ENCODE results near the gene CHST11.

CHST11 gene

DNA sequence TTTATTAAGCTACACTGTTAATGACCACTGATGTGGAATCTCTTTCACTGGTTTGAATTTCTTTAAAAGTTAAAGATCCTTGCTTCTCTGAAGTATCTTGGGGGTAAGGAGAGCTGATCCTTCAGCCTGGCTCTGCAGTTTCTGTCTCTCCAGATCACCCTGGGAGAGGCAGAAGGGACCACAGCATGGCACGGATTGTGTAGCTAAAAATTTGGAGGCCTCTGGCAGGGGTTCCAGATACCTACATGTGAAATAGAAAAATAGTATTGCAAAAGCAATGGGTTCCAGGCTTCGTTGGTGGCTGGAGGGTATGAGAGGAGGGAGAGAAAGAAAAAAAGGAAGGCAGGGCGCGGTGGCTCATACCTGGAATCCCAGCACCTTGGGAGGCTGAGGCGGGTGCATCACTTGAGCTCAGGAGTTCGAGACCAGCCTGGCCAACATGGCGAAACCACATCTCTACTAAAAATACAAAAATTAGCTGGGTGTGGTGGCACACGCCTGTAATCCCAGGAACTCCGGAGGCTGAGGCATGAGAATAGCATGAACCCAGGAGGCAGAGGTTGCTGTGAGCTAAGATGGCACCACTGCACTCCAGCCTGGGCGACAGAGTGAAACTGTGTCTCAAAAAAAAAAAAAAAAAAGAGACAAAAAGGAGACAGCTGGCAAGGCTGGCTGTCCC lies 3.4 kb downstream of the CHST11 start:
- no peak for DNase-seq (ENCODE audit: low spot score)
- no peak for FAIRE-seq

GRCh38 chr12:104460973-104461698 lies 4.4 kb downstream of the CHST11 start:
- DNase-seq (ENCODE audit: low spot score): no peak
- no peak for FAIRE-seq

DNA sequence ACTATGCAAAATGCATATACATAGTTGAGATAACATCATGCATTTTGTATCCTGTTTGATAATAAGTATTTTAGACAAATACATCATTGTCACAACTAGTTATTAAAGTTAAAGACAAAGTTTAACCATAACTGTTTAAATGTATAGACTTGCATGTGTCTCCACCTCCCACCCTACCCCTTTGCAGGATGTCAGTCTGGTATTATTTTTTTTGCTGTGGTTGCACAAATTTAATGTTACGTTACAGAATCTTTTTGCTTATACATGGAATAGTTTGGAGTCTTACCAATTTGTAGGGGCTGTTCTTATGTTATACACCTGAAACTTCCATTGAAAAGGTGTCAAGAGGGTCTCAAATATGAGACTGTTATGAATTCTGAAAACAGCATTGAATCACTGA lies 5.6 kb downstream of the CHST11 start:
- DNase-seq (ENCODE audit: low spot score): no peak
- no peak for FAIRE-seq

GRCh38 chr12:104462931-104463339 lies 6.2 kb downstream of the CHST11 start:
- DNase-seq (ENCODE audit: low spot score) (no peak), FAIRE-seq (no peak)

DNA sequence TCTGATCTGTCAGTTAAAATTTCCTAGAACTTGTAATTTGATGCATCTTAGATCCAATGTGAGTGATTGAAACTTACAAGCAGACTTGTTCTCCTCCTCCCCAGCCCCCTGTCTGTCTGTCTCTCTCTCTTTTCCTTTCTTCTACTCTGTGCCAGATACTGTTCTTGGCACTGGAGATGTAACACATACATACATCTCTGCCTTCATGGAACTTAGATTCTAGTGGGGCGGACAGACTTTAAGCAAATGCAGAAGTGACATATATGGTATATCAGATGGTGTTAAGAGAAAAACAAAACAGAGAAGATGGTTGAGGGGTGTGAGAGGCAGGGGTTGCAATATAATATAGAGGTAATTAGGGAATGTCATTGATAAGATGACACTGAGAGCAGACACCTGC lies 6.6 kb downstream of the CHST11 start:
- FAIRE-seq (no peak), DNase-seq (ENCODE audit: low spot score) (no peak)

- FAIRE-seq (no peak), DNase-seq (ENCODE audit: low spot score) (no peak)
Measured at GRCh38 chr12:104464899-104465298, 8.2 kb downstream of the CHST11 start.

- DNase-seq (ENCODE audit: low spot score): no peak
- FAIRE-seq: no peak
Measured at GRCh38 chr12:104466709-104467345, 10.1 kb downstream of the CHST11 start.

DNA sequence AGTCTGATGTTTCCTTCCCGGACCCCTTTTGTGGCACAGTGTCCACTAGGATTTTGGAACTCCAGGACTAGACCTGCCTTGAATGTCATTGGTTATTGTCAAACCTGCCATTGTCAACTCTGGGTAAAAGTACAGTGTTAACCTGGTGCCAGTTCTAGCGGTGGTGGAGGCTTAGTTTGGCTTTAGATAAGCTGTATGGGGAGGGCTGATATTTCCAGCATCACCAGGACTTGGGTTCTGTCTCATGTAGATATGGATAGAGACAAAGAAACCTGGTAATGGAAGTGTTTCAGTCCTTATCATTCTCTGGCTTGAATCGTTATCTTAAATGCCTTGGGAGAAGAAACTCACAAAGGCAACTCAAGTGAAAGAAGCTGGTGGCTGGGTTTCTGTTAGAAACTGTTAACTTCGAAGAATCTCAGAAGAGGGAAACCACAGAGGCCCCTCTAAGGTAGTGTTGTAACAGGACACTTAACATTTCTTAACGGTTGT lies 10.6 kb downstream of the CHST11 start:
- FAIRE-seq (no peak), DNase-seq (ENCODE audit: low spot score) (no peak)

- no peak for DNase-seq (ENCODE audit: low spot score)
- FAIRE-seq: no peak
Measured at GRCh38 chr12:104468371-104468770, 11.6 kb downstream of the CHST11 start.

DNA sequence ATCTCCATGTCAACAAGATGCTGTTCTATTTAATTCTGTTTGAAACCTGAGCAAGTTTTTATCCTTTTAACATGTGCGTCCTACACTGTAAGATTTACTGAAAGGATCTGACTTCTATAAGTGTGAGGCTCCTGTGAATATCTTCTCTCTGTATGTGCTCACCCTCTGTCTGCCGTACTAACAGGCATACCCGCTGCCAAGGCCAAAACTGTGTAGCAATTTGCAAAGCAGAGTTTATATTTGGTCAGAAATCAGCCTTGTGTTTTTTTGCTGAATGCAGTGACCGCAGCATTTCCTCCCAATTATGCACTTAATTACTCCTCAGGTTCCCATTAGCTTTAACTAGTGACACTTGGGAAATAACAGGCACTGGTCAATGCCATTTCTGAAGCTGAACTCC lies 12.3 kb downstream of the CHST11 start:
- FAIRE-seq (no peak), DNase-seq (ENCODE audit: low spot score) (no peak)

GRCh38 chr12:104469523-104469922 lies 12.8 kb downstream of the CHST11 start:
- DNase-seq (ENCODE audit: low spot score) (no peak), FAIRE-seq (no peak)

DNA sequence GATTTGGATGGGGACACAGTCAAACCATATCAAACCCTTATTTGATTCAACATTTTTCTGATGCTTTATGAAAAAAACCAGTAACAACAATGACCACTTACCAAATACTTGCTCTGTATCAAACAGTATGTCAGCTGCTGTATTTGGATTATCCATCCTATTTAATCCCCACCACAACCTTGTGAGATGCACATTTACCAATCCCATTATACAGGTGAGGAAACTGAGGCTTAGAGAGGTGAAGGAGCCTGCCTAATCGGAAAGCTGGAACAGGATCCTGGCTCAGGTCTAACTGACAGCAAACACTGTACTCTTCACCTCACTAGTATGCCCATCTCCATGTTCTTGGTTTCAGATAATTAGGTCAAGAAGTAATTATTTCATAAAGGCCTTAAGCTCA lies 13.8 kb downstream of the CHST11 start:
- DNase-seq (ENCODE audit: low spot score) (no peak), FAIRE-seq (no peak)

- DNase-seq (ENCODE audit: low spot score) (no peak), FAIRE-seq (no peak)
Measured at GRCh38 chr12:104471336-104471735, 14.6 kb downstream of the CHST11 start.

GRCh38 chr12:104472748-104473147 lies 16.0 kb downstream of the CHST11 start:
- DNase-seq (ENCODE audit: low spot score): no peak
- FAIRE-seq: no peak

GRCh38 chr12:104473374-104473983 lies 16.7 kb downstream of the CHST11 start:
- FAIRE-seq: no peak
- no peak for DNase-seq (ENCODE audit: low spot score)

- FAIRE-seq: no peak
- DNase-seq (ENCODE audit: low spot score): no peak
Measured at GRCh38 chr12:104475271-104475670, 18.5 kb downstream of the CHST11 start.

DNA sequence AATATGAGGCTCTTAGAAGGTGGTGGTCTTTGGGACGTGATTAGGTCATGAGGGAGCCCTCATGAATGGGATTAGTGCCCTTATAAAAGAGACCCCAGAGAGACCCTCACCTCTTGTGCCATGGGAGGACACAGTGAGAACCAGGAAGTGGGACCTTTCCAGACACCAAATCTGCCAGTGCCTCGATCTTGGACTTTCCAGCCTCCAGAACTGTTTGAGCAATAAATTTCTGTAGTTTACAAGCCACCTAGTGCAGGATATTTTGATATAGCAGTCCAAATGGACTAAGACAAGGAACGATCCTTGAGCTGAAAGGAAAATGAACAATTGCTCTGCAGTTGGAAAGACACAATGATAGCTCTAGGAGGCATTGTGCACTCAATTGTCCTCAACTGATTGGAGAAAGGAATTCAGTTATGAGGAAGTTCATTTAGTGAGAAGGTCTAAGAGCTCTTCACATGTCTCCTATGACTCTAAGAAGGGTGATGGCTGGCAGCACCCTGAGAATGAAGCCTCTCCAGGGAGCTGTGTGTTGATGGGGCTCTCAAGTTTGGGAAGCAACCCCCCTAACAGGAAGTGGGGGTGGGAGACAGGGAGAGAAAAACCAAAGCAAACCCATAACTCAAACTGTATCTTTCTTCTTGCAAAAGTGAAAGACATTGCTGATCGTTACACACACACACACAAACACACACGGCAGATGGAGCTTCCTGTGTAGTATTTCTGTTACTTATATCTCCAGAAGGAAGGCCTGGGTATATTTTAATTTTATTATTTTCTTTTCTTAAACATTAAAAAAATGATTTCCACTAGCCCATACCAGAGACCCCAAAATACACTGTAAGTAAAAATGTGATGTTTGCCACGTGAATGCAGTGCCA lies 21.0 kb downstream of the CHST11 start:
- DNase-seq (ENCODE audit: low spot score) (no peak), FAIRE-seq (no peak)

DNA sequence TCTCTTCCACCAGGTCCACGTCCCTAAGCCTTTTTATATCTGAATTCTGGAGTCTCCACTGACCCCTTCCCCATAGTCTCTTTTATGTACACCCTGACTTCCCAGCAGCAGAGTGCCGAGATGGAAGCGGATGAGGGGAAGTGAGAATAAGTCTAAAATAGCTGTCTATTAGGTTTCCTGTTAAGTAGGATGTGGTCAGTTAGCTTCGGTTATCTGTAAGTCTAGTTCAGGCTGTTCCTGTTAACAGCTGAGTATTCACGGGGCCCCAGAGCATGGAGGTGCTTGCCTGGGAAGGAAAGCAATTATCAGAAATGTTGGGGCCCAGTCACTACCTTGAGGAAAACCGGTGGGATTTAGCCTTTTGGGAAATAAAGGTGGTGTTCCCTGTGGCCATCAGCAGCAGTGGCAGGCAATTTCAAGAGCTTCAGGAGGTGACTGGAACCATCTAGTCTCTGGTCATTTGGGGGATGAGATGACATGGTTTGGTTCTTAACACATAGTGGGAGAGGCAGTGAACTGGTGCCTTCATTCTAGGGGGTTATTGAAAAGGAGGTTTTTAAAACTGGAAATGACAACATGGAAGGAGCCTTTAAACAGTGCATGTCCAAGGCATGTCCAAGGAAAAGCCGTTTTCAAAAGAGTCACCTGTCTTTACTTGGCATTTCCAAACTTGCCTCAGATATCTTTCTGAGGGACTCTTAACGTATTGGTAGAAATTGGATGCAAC lies 21.8 kb downstream of the CHST11 start:
- DNase-seq (ENCODE audit: low spot score) (no peak), FAIRE-seq (no peak)

GRCh38 chr12:104479123-104479662 lies 22.4 kb downstream of the CHST11 start:
- no peak for FAIRE-seq

GRCh38 chr12:104480012-104480411 lies 23.3 kb downstream of the CHST11 start:
- DNase-seq (ENCODE audit: low spot score) (no peak), FAIRE-seq (no peak)

More at GRCh38 chr12:104479123-104479662, 22.4 kb downstream of the CHST11 start:
- no peak for DNase-seq (ENCODE audit: low spot score)
